CD4-positive, alpha-beta T cell treated with Interleukin-17A for 1 hour (primary cell): ENCODE data around the gene EMID1.

Experiments
- DNase-seq: peaks from one replicate; pipeline ENCODE4 v3.0.0-alpha.2; 2020

The EMID1 gene

DNA sequence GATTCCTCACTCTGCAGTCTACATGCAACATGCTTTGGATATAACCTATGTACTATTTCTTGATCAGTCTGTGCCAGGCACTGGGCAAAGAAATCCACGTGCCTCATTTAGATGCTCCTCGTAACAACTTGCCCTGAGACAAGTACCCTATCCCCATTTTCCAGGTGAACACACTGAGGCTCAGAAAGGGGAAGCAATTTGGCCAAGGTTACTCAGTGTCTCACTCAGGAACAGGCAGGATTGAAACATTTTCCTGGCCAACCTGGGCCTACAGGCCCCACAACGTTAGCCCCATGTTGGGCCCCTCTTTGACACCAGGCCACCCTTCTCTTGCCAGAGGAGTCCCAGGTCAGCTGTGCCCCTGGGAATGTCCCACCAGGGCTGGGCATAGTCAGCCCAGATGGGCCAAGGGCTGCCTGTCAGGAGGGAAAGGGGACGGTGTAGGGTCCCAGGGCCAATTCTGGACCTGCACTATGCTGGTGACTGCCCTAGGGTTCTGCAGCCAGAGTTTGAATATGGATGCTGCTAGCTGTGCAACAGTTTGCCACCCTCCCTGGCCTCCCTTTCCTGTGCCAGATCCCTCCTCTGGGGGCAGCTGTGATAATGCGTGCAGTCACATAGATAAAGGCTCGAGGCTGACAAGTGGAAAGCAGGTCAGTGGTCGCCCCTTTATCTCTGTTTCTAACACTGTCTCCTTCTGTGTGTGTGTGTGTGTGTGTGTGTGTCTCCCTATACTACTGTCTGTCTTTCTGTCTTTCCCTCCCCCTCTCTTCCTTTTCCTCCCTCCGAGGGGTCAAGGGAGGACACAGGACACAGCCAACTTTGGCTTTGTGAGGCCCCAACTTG lies 10.4 kb upstream of the EMID1 start:
- no peak for DNase-seq

DNA sequence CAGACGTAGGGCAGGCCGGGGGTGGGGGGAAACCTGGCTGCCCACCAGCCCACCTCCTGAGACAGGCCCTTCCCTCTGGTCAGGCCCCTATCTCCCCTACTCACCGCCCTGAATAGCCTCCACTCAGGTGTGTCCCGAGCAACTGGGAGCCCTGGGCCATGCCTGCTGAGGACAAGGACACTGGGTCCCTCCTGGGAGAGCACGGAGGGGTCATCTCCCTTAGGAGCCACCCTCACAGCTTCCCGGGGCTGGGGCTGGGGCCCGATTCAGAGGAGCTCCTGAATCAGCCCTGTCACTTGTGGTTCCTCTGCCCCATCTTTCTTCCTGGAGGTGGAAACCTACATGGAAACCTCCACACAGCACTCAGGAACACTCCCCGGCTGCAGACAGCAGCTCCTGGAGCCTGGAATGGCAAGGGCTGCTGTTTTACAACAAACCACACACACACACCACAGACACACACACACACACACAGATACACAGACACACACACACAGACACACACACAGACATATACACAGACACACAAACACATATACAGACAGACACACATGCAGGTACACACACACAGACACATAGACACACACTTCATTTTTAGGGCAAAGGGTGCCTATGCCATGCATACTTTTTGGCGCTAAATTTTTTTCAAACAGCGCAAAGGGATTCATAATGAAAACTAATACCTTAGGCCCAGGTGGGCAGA lies 9.6 kb upstream of the EMID1 start:
- no peak for DNase-seq

DNA sequence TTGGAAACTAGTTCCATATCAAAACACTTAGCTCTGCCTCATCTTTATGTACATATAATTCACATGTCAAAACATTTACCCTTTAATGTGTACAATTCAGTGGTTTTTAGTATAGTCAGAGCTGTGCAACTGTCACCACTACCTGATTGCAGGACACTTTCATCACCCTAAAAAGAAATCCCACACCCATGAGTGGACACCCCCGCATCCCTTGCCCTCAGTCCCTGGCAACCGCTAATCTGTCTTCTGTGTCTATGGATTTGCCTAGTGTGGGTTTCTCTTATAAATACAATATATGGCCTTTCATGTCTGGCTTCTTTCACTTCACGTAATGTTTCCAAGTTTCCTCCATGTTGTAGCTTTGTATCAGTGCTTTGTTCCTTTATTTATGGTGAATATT lies 8.6 kb upstream of the EMID1 start:
- DNase-seq: no peak

DNA sequence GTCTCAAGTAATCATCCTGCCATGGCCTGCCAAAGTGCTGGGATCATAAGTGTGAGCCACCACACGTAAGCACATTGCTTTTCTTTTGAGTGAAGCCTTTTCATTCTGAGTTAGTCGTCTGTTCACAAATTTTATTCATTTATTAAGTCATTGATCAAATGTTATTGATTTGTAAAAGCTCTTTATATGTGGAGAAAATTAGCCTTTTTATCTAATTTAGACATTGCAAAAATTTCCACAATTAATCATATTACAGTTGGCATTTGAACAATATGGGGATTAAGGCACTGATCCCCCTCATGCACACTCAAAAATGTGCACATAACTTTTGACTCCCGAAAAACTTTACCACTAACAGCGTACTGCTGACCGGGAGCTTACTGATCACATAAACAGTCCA lies 7.5 kb upstream of the EMID1 start:
- DNase-seq: no peak

DNA sequence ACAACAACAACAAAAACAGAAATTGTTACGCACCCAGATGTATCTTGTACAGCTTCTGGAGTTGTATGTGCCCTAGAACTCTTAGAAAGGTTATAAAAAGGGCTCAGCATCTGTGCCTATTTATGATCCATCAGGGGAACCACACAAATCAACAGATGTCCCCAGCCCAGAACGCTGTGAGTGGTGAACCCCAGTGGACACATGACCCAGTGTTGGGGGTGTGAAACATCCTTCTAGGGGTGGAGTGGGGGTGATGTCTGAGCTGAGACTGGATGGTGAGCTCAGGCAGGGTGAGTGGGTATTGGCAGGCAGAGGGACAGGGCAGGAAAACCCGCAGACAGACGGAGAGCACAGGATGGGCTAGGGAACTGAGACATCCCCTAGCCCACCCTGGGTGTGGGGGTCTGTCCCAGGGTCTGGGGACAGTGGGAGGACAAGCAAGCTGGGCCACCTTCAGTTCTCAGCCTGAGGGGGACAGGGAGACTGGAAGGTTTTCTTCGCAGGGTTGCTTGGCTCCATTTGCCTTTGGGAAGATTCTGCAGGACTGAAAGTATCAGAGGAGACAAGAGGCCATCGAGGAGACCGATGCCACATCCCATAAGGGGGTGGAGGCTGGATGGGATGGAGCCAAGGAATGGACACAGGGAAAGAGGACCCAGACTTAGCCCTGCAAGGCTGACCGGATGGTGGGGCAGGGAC lies 5.8 kb upstream of the EMID1 start:
- no peak for DNase-seq

DNA sequence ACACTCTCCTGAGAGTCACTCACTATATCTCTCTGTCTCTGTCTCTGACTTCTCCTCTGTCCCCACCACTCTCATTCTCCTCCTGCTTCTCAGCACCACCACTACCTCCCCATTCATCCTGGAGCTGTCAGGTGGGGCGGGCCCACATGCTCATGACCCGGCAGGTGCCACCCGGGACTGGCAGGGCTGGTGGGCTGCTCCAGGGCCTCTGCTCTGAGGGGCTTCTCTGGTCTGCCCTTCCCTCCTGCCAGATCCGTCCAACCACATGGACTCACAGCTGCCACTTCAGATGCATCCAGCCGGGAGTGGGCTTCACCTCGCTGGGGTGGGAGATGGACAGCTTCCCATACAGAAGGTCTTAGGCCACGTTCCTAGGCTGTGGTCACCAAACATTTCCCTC lies 4.8 kb upstream of the EMID1 start:
- DNase-seq: no peak

DNA sequence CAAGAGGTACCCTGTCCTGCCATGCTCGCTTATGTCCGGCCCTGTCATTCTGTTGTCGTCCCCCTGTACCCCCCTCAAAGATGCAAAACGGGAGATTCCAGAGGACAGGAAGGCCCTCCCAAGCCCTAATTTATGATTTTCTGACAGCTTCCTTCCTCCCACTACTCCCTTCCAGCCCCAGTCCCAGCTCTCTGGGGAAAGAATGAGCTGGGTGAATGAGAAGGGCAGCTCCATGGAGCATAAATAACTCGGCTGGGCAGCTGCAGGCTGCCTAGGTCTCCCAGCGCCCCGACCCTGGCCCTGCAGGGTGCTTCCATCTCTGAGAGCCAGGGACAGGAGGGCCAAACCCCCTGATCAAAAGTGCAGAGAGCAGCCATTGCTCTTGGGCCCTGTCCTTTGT lies 3.9 kb upstream of the EMID1 start:
- no peak for DNase-seq

DNA sequence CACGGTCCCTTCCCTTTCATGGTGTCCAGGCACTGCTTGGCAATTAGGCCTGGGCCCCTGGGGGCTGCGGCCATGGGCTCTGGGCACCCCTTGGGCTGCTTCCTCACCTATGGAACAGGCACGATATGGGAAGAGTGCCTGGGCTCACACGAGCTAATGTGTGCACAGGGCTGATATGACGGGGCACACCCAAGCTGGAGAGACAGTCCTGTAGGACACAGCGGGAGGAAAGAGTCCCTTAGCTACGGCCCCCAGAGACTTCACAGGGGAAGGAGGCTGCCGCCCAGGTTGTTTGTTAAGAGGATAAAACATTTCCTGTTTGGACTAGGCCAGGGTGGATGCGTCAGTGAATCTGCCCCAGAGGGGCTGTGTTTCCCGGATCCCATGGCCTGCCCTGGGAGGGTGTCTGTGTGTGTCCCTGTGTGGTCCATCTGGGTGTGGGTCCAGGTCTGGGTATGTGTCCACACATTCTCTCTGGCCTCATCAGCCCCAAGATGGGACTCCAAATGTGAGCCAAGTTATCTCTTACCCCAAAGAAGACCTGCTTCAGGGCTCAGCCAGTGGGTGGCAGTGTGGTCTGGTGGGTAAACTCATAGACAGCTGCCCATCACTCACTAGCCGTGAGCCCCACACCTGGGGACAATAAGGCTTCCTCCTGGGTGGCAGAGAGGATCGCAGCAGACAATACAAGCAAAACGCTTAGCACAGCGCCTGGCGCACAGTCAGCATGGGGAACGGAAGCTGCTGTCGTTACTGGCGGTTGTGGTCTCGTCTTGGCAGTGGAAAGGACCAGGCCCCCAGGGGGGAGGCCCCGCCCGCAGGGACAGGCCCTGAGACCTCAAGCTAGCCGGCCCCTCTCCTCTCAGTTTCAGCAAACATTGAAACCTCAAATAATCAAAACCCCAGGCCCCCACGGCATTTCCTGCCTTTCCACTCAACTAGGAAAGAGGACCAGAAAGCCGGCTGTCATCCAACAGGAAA lies 3.2 kb upstream of the EMID1 start:
- peak; percentile 48 for DNase-seq

DNA sequence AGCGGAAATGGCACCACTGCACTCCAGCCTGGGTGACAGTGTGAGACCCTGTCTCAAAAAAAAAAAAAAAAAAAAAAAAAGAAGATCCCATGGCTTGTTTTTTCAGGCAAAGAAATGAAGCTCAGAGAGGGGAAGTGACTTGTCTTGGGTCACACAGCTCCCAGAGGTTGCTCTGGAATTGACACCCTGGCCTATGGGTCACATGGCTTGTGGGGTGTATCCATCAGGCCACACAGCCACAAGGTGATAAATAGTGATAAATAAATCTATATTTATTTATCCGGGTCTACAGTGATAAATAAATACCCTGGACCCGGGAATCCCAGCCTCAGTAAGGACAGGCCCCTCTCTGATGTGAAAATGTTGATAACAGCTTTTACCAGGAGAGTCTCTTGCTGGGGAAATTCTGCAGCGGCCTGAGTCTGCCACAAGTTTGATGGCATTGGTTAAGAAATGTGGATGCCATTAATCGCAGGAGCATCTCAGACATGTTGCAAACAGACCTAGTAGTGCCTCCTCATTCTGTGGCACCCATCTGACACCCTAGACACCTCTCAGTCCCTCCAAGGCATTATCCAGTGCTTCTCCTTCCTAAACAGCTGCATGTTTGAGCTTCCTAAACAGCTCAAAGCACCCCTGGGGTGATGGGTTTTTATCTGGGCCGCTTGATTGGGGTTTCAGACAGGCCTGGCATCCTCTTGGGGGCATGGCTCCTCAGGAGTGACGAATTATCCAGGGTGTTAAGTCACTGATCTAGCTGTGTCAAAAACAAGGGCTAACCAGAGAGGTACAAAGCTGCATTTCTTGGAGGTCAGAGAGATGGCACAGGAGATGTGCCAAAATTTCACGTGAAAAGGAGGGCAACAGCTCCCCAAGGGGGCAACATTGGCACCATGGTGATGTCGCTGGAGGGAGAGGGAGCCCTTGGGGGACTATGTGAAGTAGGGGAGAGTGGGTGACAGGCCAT lies 1.9 kb upstream of the EMID1 start:
- no peak for DNase-seq

DNA sequence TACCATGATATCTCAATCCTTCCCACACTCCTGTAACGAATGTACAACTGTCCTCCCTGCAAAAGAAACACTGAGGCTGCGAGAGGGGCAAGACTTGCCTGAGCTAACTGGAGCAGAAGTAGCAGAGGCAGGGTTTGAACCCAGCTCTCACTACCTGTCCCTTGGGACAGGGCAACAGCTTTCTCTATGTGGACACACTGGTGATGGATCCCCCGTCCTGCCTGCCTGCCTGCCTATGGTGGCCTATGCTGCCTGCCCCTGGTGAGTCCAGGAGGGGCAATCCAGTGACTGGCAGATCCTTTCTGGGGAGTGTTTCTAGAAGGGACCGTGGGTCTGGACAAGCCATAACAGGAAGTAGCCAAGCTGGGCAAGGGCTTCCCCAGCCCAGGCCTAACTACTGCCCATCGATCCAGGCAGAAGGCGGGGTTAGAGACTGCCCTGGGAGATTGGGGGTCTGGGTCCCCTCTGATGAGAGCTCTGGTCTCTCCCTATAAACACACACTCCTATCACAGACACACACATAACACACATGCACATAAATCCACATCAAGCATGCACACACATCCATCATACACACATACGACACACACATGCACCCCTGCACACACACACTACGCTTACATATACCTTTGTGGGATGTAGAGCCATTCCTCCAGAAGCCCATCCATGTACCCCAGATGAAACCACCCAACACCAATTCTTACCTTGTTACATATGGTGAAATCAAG lies 1.1 kb upstream of the EMID1 start:
- DNase-seq: no peak

DNA sequence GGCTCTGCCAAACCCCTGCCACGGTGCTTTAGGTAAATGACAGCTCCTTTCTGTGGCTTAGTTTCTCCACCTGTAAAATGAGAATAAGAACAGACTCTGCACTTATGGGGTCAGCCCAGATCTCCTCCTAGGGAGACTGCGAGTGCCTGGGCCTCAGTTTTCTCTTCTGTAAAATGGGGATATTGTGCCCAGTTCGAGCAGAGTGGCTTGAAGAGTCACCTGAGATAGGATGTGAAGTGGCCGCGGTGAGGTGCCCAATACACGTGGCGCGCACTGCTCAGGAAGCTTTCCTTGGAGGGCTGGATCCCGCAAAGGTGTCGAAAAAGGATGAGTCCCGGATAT lies 473 bp upstream of the EMID1 start:
- DNase-seq: no peak

DNA sequence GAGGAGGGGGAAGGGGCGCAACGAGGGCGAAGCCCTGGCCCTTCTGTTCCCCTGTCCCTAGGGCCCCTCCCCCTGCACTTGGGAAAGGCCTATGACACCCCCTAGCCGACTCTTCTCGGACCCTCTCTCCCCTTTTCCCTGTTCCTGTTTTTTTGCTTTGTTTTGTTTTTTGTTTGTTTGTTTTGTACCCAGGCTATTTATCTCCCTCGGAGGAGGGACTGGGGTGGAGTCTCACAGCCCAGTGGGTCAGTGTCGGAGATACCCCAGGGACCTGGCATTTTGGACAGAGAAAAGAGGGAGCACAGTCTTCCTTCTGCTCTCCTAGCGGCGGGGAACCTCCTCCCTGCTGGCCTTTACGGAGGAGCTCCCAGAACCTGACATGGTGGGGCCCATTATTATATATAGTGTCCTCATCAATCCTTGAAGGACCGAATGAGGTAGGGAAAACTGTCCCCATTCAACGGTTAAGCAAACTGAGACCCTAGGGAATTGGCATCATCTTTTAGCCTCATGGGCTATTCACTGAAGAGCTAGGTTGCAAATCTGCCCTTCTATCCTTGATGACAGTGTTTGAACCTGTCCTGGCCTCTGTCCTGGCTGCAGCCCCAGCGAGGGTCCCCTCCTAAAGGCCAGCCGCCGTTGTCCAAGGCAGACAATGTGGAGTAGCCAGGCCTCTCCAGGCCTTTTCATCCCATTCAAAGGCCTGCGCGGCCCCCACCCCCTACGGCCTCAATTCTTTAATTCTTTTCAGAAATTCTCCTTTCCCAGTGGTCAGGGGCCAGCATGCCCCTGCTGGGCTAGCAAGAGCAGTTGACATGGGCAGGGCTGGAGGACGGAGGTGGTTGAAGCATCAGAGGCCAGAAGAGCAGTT lies 911 bp downstream of the EMID1 start:
- no peak for DNase-seq

DNA sequence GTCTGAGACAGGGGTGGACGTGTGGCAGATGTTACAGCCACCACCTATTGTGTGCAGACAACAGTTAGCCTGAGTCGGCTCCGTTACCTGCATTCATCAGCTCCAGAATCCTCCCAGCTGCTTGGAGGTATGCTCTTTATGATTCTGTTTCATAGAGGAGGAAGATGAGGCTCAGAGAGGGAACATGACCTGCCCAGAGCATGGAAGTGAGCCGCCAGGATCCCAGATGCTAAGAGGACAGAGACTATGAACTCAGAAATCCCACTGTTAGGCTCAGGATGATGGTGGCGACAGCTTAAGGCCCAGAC lies 1.5 kb downstream of the EMID1 start:
- DNase-seq: no peak

DNA sequence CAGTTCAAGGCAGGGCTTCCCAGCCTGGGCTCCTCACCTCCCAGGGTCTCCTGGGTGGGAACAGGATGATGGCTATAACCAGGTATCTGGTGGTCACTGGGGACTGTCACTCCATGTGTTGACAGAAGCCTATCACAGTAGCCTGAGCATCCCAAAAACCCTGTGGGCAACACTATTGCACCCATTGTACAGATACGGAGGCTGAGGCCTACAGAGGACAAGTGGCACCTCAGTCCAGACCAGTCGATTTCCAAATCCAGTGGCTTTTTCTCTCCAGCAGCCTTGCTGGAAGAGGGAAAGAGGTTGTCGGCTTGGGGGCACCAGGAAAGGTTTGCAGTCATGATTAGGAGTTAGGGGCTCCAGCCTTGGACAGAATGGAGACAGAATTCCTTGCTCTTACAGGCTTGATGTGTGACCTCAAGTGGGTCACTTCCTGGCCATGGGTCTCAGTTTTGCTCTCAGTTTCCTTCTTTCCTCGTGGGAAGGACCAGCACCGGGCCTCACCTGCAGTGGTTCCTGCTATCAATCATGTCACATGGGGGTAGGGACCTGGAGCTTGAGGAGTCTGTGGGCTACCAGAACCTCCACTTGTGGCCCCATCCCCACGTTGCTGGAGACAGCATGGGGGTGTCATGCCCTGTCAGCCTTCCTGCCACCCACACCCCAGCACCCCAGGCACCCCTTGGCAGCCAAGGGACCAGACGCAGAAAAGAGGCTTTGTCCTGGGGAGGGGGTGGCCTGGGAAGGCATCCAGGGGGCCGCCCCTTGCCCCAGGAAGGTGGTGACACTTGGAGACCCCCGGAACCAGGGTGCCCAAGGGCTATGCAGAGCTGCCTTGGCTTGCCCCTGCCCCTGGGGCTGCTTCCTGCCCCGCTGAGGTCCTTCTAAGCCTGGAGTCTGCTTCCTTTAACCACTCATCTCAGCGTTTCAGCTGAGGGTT lies 2.1 kb downstream of the EMID1 start:
- DNase-seq: no peak

DNA sequence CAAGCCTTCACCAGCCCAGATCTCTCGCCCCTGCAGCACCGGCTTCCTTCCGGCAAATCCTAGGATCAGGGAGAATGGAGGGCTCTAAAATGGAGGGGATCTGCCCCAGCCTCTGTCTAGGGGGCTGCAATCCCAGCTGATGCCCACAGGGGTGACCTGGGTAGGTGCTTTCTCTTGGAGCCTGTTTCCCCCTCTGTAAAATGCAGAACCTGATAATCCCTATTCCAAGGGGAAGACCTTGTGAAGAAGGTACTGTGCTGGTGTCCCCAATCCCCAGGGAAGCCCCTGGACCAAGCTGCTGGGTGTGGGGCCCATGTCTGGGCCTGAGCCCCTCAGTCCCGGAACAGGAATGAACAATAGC lies 2.8 kb downstream of the EMID1 start:
- DNase-seq: no peak

DNA sequence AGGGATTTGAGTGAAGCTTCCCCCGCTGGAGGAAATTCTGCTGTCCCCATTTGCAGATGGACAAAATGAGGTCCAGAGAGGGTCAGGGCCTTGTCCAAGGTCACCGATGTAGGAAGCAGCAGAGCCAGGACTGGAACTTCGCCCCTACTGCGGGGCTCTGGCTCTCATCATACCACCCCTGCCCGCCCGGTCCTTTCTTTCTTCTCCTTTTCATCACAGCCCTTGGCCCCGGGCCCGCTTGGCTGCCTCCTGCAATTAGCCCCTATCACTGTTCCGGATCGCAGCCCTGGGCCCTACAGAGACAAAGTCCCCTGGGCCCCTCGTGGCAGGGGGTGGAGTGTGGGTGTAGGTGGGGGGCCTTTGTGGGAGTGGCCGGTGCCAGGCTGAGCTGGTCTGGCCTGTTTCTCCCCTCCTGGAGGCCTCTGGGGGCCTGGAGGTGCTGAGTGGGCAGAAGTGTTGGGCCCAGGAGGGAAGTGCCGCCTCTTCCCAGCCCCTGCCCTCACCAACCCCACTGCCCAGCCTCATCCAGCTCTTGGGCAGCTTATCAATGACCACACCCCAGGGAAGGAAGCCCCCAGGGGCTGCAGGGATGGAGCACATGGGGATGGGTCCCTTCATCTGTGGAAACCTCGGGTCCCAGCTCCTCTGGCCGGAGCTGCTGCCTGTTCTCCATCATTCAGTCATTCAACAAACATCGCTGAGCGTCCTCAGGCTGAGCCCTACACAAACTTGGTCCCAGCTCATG lies 3.4 kb downstream of the EMID1 start:
- no peak for DNase-seq

DNA sequence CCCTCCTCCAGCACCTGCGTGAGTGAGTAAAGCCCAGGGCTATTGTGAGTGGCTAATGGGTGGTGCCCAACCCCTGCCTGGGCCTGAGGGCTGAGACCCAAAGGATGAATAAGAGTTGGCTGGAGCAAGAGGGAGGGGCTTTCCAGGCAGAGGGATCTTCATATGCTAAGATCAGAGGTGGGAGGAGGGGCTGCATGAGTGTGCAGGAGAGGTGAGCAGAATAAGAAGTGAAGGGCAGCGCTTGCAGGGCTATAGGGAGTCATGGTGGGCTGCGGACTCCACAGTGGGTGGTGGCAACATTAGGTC lies 3.9 kb downstream of the EMID1 start:
- DNase-seq: no peak

DNA sequence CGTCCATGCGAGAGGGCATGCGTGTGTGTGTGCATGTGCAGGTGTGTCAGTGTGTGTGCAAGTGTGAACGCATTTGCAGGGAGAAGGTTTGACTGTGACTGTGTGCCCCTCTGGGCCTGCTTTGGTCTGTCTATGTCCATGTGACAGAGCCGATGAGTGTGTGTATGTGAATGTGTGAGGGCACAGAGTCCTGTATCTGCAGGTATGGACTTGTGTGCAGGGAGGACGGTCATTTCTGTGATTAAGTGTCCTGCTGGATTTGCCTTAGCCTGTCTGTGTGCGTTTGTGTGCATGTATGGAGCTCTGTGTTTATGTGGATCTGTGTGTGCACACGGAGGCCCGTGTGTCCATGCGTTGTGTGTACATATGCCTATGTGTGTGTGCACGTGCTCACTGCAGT lies 5.4 kb downstream of the EMID1 start:
- no peak for DNase-seq
